NCI-H82 treated with DMSO at 0.1 percent for 48 hours (cell line): ENCODE measurements around the gene CDH4.
"Not testable (repeated sequence)": the region's sequence is repeated elsewhere in the genome, so short reads cannot be mapped to it uniquely, and the experiment has no call there.

Experiments
- DNase-seq: peaks from one replicate; lab custom pipeline; 2025; ENCODE audit not compliant: unreplicated experiment; lab: John Stamatoyannopoulos, UW

Gene CDH4

GRCh38 chr20:61939691-61940360 is 687.8 kb downstream of the CDH4 start:
- no peak for DNase-seq

GRCh38 chr20:61940491-61940890 is 688.4 kb downstream of the CDH4 start:
- DNase-seq, result no peak

GRCh38 chr20:61940976-61941720 is 689.1 kb downstream of the CDH4 start:
- DNase-seq, result no peak

- DNase-seq, result no peak
Observed at GRCh38 chr20:61941721-61942405, 689.8 kb downstream of the CDH4 start.

- no peak for DNase-seq
Observed at GRCh38 chr20:61942526-61942925, 690.5 kb downstream of the CDH4 start.

GRCh38 chr20:61944967-61945366 is 692.9 kb downstream of the CDH4 start:
- not testable (repeated sequence) for DNase-seq

GRCh38 chr20:61945495-61945894 is 693.4 kb downstream of the CDH4 start:
- not testable (repeated sequence) for DNase-seq

GRCh38 chr20:61948056-61948455 is 696.0 kb downstream of the CDH4 start:
- not testable (repeated sequence) for DNase-seq

GRCh38 chr20:61948586-61949362 is 696.7 kb downstream of the CDH4 start:
- no peak for DNase-seq

- no peak for DNase-seq
Observed at GRCh38 chr20:61949363-61949713, 697.3 kb downstream of the CDH4 start.

- DNase-seq, result no peak
Observed at GRCh38 chr20:61949714-61950640, 697.9 kb downstream of the CDH4 start.

- DNase-seq, result no peak
Observed at GRCh38 chr20:61950641-61951071, 698.6 kb downstream of the CDH4 start.

GRCh38 chr20:61951695-61952533 is 699.9 kb downstream of the CDH4 start:
- no peak for DNase-seq

GRCh38 chr20:61953037-61954021 is 701.3 kb downstream of the CDH4 start:
- DNase-seq, result no peak

GRCh38 chr20:61954276-61955021 is 702.4 kb downstream of the CDH4 start:
- DNase-seq, result no peak

GRCh38 chr20:61955668-61956395 is 703.8 kb downstream of the CDH4 start:
- DNase-seq, result no peak
